HL-60 (cell line): ENCODE results near the gene NDC1.

Experiments used
- DNase-seq, 2 experiments: peaks; one replicate each; pipeline ENCODE4 v3.0.0-alpha.2; 2010 to 2020; ENCODE audit warnings: low read depth in 1 of 2, low spot score in 1 of 2
- H3K27ac ChIP-seq: fragments of 250-450 bp; sonication (Bioruptor Pico); replicated peaks from 2 replicates; pipeline ENCODE4 v1.5.1; 2020; ENCODE audit warnings: mild to moderate bottlenecking, moderate library complexity
- H3K27me3 ChIP-seq: fragments of 250-450 bp; sonication (Bioruptor Pico); 2 replicates; pipeline ENCODE4 v1.5.1; 2021; ENCODE audit warnings: mild to moderate bottlenecking, moderate library complexity; ENCODE audit not compliant: insufficient read depth, poor library complexity, severe bottlenecking
- H3K4me3 ChIP-seq: replicated peaks from 2 replicates; pipeline ENCODE4 v1.5.1; 2011; ENCODE audit warnings: mild to moderate bottlenecking, control low read depth, low read length; ENCODE audit not compliant: insufficient read depth
- CTCF ChIP-seq: IDR thresholded peaks from one replicate; pipeline ENCODE4 v1.5.1; 2011; ENCODE audit warnings: low read length, control low read depth, inconsistent platforms; ENCODE audit not compliant: insufficient read depth
- GABPA ChIP-seq: IDR thresholded peaks from 2 replicates; pipeline ENCODE4 v1.6.1; 2012; ENCODE audit warnings: low read depth
- POLR2AphosphoS5 ChIP-seq: IDR thresholded peaks from 2 replicates; pipeline ENCODE4 v1.6.1; 2012; ENCODE audit warnings: low read depth
- SPI1 ChIP-seq: IDR thresholded peaks from 2 replicates; pipeline ENCODE4 v1.6.1; 2012; ENCODE audit warnings: low read depth, mild to moderate bottlenecking, borderline replicate concordance
- TF ChIP-seq, protein P1 (sequence below): IDR thresholded peaks from 2 replicates; pipeline ENCODE4 v1.6.1; 2012; ENCODE audit warnings: low read depth; ENCODE audit not compliant: insufficient replicate concordance

The NDC1 gene

GRCh38 chr1:53736290-53736689 is 101.8 kb downstream of the NDC1 start:
- Histone ChIP-seq H3K4me3 (no peak overlapping the region), H3K27me3 (peaks cover 45% of the 10 kb centered on the region), H3K27ac (no peak overlapping the region)
- DNase-seq, result no peak
- TF ChIP-seq POLR2AphosphoS5, result no peak

- TF ChIP-seq GABPA (no peak), SPI1 (no peak), CTCF (no peak), POLR2AphosphoS5 (no peak)
- TF ChIP-seq, protein P1, sequence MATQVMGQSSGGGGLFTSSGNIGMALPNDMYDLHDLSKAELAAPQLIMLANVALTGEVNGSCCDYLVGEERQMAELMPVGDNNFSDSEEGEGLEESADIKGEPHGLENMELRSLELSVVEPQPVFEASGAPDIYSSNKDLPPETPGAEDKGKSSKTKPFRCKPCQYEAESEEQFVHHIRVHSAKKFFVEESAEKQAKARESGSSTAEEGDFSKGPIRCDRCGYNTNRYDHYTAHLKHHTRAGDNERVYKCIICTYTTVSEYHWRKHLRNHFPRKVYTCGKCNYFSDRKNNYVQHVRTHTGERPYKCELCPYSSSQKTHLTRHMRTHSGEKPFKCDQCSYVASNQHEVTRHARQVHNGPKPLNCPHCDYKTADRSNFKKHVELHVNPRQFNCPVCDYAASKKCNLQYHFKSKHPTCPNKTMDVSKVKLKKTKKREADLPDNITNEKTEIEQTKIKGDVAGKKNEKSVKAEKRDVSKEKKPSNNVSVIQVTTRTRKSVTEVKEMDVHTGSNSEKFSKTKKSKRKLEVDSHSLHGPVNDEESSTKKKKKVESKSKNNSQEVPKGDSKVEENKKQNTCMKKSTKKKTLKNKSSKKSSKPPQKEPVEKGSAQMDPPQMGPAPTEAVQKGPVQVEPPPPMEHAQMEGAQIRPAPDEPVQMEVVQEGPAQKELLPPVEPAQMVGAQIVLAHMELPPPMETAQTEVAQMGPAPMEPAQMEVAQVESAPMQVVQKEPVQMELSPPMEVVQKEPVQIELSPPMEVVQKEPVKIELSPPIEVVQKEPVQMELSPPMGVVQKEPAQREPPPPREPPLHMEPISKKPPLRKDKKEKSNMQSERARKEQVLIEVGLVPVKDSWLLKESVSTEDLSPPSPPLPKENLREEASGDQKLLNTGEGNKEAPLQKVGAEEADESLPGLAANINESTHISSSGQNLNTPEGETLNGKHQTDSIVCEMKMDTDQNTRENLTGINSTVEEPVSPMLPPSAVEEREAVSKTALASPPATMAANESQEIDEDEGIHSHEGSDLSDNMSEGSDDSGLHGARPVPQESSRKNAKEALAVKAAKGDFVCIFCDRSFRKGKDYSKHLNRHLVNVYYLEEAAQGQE, result no peak
- Histone ChIP-seq H3K27me3 (peaks cover 47% of the 10 kb centered on the region), H3K4me3 (no peak overlapping the region), H3K27ac (no peak overlapping the region)
- DNase-seq, result no peak
Observed at GRCh38 chr1:53735681-53736080, 102.4 kb downstream of the NDC1 start.

- Histone ChIP-seq H3K27me3 (peaks cover 44% of the 10 kb centered on the region), H3K27ac (no peak overlapping the region), H3K4me3 (no peak overlapping the region)
- no peak for DNase-seq
- no peak for TF ChIP-seq CTCF
- TF ChIP-seq POLR2AphosphoS5, result no peak
- no peak for TF ChIP-seq SPI1
- TF ChIP-seq, protein P1, result no peak
- no peak for TF ChIP-seq GABPA
Observed at GRCh38 chr1:53735261-53735660, 102.8 kb downstream of the NDC1 start.

- DNase-seq, result no peak
- no peak overlapping the region for H3K27ac ChIP-seq
- no peak overlapping the region for H3K4me3 ChIP-seq
- peaks cover 39% of the 10 kb centered on the region for H3K27me3 ChIP-seq
- TF ChIP-seq SPI1, result no peak
- TF ChIP-seq, protein P1, result no peak
- no peak for TF ChIP-seq POLR2AphosphoS5
- TF ChIP-seq CTCF, result no peak
- TF ChIP-seq GABPA, result no peak
Observed at GRCh38 chr1:53734650-53735211, 103.4 kb downstream of the NDC1 start.
